AG04450 (cell line): ENCODE measurements around the gene SLC16A7. TPM values are rescaled to one million over a fixed set of nuclear protein-coding genes. Genes with fewer than 3 reads are reported as not detected.

Experiments used
- CTCF ChIA-PET: fragments of 300-600, 350-600 bp; formaldehyde crosslinking; extraction: SDS; loops from one replicate; lab custom pipeline; 2022; ENCODE audit warnings: antibody characterized with exemption, inconsistent platforms; lab: Charles Lee
- POLR2A ChIA-PET: fragments of 350-600 bp; formaldehyde crosslinking; extraction: SDS; loops from one replicate; lab custom pipeline; 2021; ENCODE audit warnings: antibody characterized with exemption, inconsistent platforms; lab: Yijun Ruan, JAX
- DNase-seq: peaks from one replicate; pipeline ENCODE4 v3.0.0-alpha.2; 2011; ENCODE audit warnings: low read depth, low spot score
- H3K27ac ChIP-seq: one replicate; pipeline ENCODE4 v1.5.1; 2012; ENCODE audit warnings: low read depth, low read length, control low read depth
- H3K27me3 ChIP-seq: one replicate; pipeline ENCODE4 v1.6.0; 2012; ENCODE audit warnings: low read length; ENCODE audit not compliant: control insufficient read depth, insufficient read depth
- H3K4me3 ChIP-seq: 2 replicates; pipeline ENCODE4 v1.5.1; 2011; ENCODE audit warnings: mild to moderate bottlenecking, low read depth, low read length, control low read depth
- H3K9me3 ChIP-seq: 2 replicates; pipeline ENCODE4 v1.5.1; 2012; ENCODE audit warnings: low read length; ENCODE audit not compliant: control insufficient read depth, insufficient read depth
- CTCF ChIP-seq: IDR thresholded peaks from 2 replicates; pipeline ENCODE4 v1.5.1; 2011; ENCODE audit warnings: low read depth, low read length, control low read depth, inconsistent platforms
- polyA plus RNA-seq: library from polyadenylated mRNA; depleted of rRNA; stranded (reverse); fragments of >200 nt; gene quantifications from 2 replicates; pipeline ENCODE4 v1.2.3, GENCODE V29; 2011

The SLC16A7 gene
- polyA plus RNA-seq, 1 experiment: 9.3 TPM

DNA sequence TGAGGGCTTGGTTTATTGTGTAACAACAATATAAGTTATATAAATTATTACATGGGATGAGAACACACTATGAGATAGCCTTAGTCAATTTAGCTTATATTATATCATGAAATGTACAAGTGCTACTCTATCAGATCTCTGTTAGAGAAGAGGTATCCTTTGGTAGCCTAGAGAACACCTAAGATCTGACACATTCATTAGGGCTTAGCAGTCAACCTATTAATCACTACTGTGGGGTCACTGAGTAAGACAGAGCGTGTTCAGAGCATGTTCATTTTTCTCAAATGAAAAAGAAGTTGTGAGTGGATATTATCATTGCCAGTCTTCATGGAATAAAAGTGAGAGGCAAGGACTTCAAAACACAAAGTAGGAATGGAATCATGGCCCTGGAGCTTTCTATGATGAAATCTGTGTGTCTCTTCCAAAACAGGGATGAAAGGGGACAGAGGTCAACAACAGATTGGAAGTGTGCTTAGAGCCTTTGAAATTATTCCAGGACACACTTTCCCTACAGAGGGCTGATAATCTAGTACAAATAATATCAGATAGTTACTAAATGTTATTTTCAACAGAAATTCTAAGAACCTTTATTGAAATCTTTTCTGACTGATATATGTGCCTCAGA lies 114.3 kb downstream of the SLC16A7 start:
- POLR2A ChIA-PET: no interaction called here
- no peak overlapping the region for H3K27ac ChIP-seq
- no peaks in the 10 kb centered on the region for H3K9me3 ChIP-seq
- TF ChIP-seq CTCF: no peak
- no peak overlapping the region for H3K4me3 ChIP-seq
- no peak for DNase-seq
- H3K27me3 ChIP-seq: no peaks in the 10 kb centered on the region
- CTCF ChIA-PET: interaction anchor here (1.4 kb wide), 1 partner anchor 125 kb away, joined by 3 read pairs; no protein-coding TSS in a partner anchor

- H3K27me3 ChIP-seq: no peaks in the 10 kb centered on the region
- ChIA-PET CTCF (no interaction called here), POLR2A (no interaction called here)
- DNase-seq: no peak
- H3K4me3 ChIP-seq: no peak overlapping the region
- H3K9me3 ChIP-seq: no peaks in the 10 kb centered on the region
- no peak for TF ChIP-seq CTCF
- no peak overlapping the region for H3K27ac ChIP-seq
Observed at GRCh38 chr12:59710964-59711363, 115.1 kb downstream of the SLC16A7 start.

- CTCF ChIA-PET: no interaction called here
- POLR2A ChIA-PET: no interaction called here
- no peak for DNase-seq
- TF ChIP-seq CTCF: no peak
- H3K27ac ChIP-seq: no peak overlapping the region
- no peaks in the 10 kb centered on the region for H3K27me3 ChIP-seq
- no peak overlapping the region for H3K4me3 ChIP-seq
- H3K9me3 ChIP-seq: no peaks in the 10 kb centered on the region
Observed at GRCh38 chr12:59715434-59715833, 119.6 kb downstream of the SLC16A7 start.

GRCh38 chr12:59716043-59716442 lies 120.2 kb downstream of the SLC16A7 start:
- no peak overlapping the region for H3K27ac ChIP-seq
- H3K9me3 ChIP-seq: no peaks in the 10 kb centered on the region
- H3K4me3 ChIP-seq: no peak overlapping the region
- CTCF ChIA-PET: no interaction called here
- POLR2A ChIA-PET: no interaction called here
- no peak for TF ChIP-seq CTCF
- no peaks in the 10 kb centered on the region for H3K27me3 ChIP-seq
- no peak for DNase-seq

GRCh38 chr12:59717436-59717835 lies 121.6 kb downstream of the SLC16A7 start:
- POLR2A ChIA-PET: no interaction called here
- Histone ChIP-seq H3K9me3 (no peaks in the 10 kb centered on the region), H3K4me3 (no peak overlapping the region), H3K27ac (no peak overlapping the region), H3K27me3 (no peaks in the 10 kb centered on the region)
- TF ChIP-seq CTCF: no peak
- DNase-seq: no peak
- CTCF ChIA-PET: interaction anchor here (1.1 kb wide), 1 partner anchor 90 kb away, joined by 3 read pairs; no protein-coding TSS in a partner anchor
